Pancreas (tissue), 10 donors: ENCODE results near the gene CD81. TPM values are rescaled to one million over a fixed set of nuclear protein-coding genes. Genes with fewer than 3 reads are reported as not detected.

Source experiments
- ATAC-seq, 4 donors: fragments of 200-7000 bp; cut with Tn5 transposase; one replicate each; pipeline versions ENCODE4 v1.8.0 to v1.9.1; 2020; ENCODE audit warnings: mild to moderate bottlenecking in 4 of 4, moderate library complexity in 4 of 4
- DNase-seq, 6 donors: peaks; one replicate each; pipeline ENCODE4 v3.0.0-alpha.2; 2020
- FAIRE-seq: peaks from 2 replicates; lab custom pipeline; 2012; peaks lifted over from hg19 to GRCh38; lab: Jason Lieb, UNC
- H3K27ac ChIP-seq, 4 donors: fragments of 200-600 bp; sonication (generic); 1 replicate in 3 of 4; 2 replicates in 1 of 4; pipeline versions ENCODE4 v1.5.0 to v1.8.0; 2020
- H3K27me3 ChIP-seq, 4 donors: fragments of 200-600 bp; one replicate each; pipeline ENCODE4 v1.8.0; 2021
- H3K36me3 ChIP-seq, 3 donors: fragments of 200-600 bp; sonication (generic) in 1 of 3; one replicate each; pipeline versions ENCODE4 v1.5.0 to v1.8.0; 2020 to 2021
- H3K4me1 ChIP-seq, 3 donors: fragments of 200-600 bp; one replicate each; pipeline ENCODE4 v1.8.0; 2021
- H3K4me3 ChIP-seq, 4 donors: fragments of 200-600 bp; sonication (generic) in 2 of 4; one replicate each; pipeline versions ENCODE4 v1.5.0 to v1.8.0; 2020 to 2021
- H3K9me3 ChIP-seq, 4 donors: fragments of 200-600 bp; one replicate each; pipeline ENCODE4 v1.8.0; 2021
- WGBS, 2 donors: extraction: QIAGEN DNeasy Blood & Tissue Kit; methylation state at CpG; one replicate each; pipeline ENCODE4 v1.1.7; 2013; 5-methylcytosine and 5-hydroxymethylcytosine counted together
- intact Hi-C, 3 donors: fragments of 100-400 bp; cut with DNase I; formaldehyde crosslinking; loops; one replicate each; pipeline versions ENCODE4 v1.11.1 to v1.14.2; 2022
- polyA plus RNA-seq, 2 donors: library from polyadenylated mRNA; stranded (reverse); fragments of 200-250 nt; gene quantifications; one replicate each; pipeline ENCODE4 v1.2.3, GENCODE V29; 2013
- total RNA-seq, 6 donors: library from RNA; stranded (reverse); fragmentation: NEBNext Ultra II Directional in 4 of 6; extraction: Animal tissue kit (Norgen Biotek cat#: 25700) in 4 of 6; gene quantifications; one replicate each; pipeline versions ENCODE4 v1.2.1 to v1.2.4, GENCODE V29; 2021 to 2023
- TF ChIP-seq, protein P1 (sequence below), 4 donors: fragments of 200-600 bp; sonication (generic) in 3 of 4; IDR thresholded peaks; one replicate each; pipeline versions ENCODE4 v1.5.0 to v1.8.0; 2021; ENCODE audit warnings: antibody characterized with exemption in 4 of 4
- donor health status: healthy with polysubstance abuse.
- donor health status: DM: no; HTN: no; CAD: no; lungs with moderate emphysema.
- donor health status: DM: no; HTN: no; CAD: no.
- donor health status: control.
- donor health status: control.
- donor health status: Bipolar disorder and iron deficiency.
- donor health status: DM: yes; HTN: yes; CAD: no.
- donor health status: DM: no; HTN: no; CAD: no.
- donor health status: DM: no; HTN: no; CAD: no.
- donor health status: DM: yes; HTN: yes; CAD: no.

The CD81 gene
- total and polyA plus RNA-seq, 8 donors, result 154 to 392 (median 236) TPM

DNA sequence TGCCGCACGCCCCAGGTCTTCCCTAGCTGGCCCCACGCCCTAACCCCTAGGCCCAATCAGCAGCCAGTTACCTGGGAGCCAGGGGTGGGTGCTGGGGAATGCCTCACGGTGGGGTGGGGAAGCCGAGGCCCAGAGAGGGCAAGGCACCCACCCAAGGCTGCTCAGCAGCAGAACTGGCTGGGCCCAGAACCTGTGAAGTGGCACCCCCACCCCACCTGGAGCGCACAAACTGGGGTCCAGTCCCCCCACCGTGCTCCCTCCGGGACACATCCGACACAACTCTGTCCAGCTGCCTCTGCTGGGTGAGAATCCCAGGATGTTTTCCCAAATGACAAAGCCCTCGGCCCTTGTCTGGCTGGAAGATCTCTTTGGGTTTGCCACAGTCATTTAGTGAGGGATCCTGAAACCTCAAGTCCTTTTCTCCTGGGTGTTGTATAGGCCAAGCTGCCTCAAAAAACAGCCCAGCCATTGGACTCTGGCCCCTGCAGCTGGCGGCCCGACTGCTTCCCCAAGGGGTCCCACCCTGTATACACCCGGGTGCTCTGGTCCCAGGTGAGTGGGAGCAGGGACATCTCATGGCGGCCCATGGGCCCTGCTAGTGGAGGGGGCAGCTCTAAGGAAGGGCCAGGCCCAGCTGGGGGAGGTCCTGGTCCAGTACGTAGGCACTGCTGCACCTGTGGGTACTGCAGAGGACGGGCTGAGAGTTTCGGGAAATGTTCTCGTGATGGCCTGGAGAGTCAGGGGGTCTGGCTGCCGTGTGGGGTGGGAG lies 44.3 kb downstream of the CD81 start:
- WGBS, 2 donors, result 56 to 60% methylated on average over 19 of the region's 19 CpGs
- DNase-seq, result peak in 2 of 6 donors; percentile 25 to 77
- no peak for FAIRE-seq
- Histone ChIP-seq H3K4me3 (no peak overlapping the region), H3K27me3 (no peaks in the 10 kb centered on the region), H3K9me3 (no peaks in the 10 kb centered on the region), H3K27ac (no peak overlapping the region), H3K36me3 (no peaks in the 10 kb centered on the region), H3K4me1 (no peaks in the 10 kb centered on the region)
- no peak for ATAC-seq
- TF ChIP-seq, protein P1, sequence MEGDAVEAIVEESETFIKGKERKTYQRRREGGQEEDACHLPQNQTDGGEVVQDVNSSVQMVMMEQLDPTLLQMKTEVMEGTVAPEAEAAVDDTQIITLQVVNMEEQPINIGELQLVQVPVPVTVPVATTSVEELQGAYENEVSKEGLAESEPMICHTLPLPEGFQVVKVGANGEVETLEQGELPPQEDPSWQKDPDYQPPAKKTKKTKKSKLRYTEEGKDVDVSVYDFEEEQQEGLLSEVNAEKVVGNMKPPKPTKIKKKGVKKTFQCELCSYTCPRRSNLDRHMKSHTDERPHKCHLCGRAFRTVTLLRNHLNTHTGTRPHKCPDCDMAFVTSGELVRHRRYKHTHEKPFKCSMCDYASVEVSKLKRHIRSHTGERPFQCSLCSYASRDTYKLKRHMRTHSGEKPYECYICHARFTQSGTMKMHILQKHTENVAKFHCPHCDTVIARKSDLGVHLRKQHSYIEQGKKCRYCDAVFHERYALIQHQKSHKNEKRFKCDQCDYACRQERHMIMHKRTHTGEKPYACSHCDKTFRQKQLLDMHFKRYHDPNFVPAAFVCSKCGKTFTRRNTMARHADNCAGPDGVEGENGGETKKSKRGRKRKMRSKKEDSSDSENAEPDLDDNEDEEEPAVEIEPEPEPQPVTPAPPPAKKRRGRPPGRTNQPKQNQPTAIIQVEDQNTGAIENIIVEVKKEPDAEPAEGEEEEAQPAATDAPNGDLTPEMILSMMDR (IDR thresholded peaks at IDR 0.05), result no peak
- intact Hi-C loops, result loop anchor here in 2 of 3 donors (2.0 to 5.0 kb wide), 2 partner anchors 117 to 224 kb away; no protein-coding TSS in a partner anchor

DNA sequence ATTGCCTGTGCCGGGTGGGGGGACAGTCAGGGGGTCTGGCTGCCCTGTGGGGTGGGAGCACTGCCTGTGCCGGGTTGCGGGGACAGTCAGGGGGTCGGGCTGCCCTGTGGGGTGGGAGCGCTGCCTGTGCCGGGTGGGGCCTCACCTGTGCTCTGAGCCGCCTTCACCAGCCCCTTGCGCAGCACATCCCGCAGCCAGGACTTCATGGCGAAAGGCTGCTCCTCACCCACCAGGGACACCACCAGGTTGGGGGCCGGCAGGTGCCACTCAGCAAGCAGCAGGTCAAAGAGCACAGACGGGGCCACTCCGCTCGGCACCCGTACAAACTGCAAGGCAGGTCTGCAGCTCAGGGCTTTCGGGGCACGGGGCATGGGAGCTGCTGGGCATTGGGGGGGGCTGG lies 44.9 kb downstream of the CD81 start:
- TF ChIP-seq, protein P1 (IDR thresholded peaks at IDR 0.05), result no peak
- no peaks in the 10 kb centered on the region for H3K9me3 ChIP-seq
- DNase-seq, result peak in 2 of 6 donors; percentile 29 to 81
- H3K4me1 ChIP-seq, result no peaks in the 10 kb centered on the region
- H3K27me3 ChIP-seq, result no peaks in the 10 kb centered on the region
- 74 to 79% methylated on average over 15 to 17 of the region's 17 CpGs for WGBS, 2 donors
- FAIRE-seq, result no peak
- H3K4me3 ChIP-seq, result no peak overlapping the region
- H3K27ac ChIP-seq, result no peak overlapping the region
- intact Hi-C loops, result loop anchor here in 2 of 3 donors (2.0 to 5.0 kb wide), 2 partner anchors 117 to 225 kb away; no protein-coding TSS in a partner anchor
- no peak for ATAC-seq
- no peaks in the 10 kb centered on the region for H3K36me3 ChIP-seq

DNA sequence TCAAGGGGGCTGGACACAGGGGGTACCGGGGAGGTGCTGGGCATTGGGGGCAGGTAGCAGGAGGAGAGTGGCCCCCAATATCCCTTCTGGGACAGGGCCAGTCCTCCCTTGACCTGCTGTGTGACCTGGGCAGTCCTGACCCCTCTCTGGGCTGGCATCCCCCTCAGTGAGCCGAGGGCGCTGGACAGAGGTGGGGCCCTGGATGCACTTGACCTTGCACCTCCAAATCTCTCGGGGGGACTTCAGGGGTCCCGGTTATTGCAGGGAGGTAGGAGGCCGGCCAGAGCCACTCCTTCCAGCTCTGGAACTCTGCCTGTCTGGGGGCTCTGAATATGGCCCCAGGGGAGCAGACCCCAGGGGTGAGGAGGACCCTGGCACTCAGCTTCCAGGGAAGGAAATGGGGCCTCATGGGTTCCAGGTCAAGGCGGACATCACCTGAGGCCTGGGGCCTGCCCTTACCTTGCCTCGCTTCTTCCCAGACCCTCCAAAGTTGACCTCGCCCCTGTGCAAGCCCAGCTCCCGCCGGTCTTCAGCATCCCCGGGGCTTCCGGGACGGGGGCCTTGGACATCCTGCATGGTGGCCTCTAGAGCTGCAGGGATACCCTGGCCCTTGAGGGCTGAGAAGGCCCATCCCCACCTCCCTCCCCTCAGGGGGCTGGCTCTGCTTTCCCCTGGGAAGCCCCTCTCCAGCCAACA lies 45.5 kb downstream of the CD81 start:
- ATAC-seq, result no peak
- no peaks in the 10 kb centered on the region for H3K4me1 ChIP-seq
- no peak overlapping the region for H3K27ac ChIP-seq
- 66 to 72% methylated on average over 12 to 14 of the region's 14 CpGs for WGBS, 2 donors
- TF ChIP-seq, protein P1 (IDR thresholded peaks at IDR 0.05), result no peak
- no peak for FAIRE-seq
- no peaks in the 10 kb centered on the region for H3K9me3 ChIP-seq
- intact Hi-C loops, result loop anchor here in 1 of 3 donors (5.0 kb wide), 1 partner anchor 225 kb away; no protein-coding TSS in a partner anchor
- H3K4me3 ChIP-seq, result no peak overlapping the region
- no peaks in the 10 kb centered on the region for H3K27me3 ChIP-seq
- peak in 2 of 6 donors; percentile 19 to 67 for DNase-seq
- no peaks in the 10 kb centered on the region for H3K36me3 ChIP-seq

DNA sequence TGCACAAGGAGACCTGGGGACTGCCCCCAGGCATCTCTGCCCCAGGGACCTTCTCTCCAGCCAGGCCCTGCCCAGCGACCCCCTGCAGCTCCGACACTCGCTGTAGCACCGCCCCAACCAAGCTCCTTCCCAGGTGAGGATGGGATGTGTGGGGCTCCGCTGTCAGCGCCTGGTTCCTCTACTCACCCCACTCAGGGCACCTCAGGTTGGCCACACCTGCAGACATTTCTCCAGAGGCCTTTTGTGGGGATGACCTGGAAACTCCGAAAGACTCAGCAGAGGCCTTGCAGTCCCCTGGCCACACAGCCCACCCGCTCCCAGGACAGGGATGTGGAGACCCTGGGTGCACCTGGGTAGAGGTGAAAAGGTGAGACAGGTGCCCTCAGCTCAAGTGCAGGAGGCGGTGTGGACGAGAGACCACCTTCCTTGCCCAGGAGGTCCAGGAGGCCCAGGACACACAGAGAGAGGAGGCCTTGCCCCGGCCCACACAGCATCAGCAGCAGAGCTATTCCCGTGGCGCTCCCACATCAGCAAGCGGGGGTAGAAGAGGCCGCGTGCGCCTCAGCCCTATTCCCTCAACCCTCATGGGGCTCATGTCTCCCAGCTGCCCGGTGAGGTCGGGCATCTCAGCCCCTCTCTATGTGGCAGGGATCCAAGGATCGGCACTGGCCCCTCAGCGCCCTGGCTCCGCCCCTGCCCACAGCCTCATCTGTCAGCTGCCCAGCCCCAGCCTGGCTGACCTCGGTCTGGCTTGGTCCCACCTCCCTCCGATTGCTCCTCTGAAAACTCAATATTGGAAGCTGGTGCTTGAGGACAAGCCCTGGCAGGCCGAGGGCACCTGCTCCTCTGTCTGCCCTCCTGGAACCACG lies 46.3 kb downstream of the CD81 start:
- Histone ChIP-seq H3K9me3 (no peaks in the 10 kb centered on the region), H3K36me3 (no peaks in the 10 kb centered on the region), H3K4me1 (no peaks in the 10 kb centered on the region), H3K27me3 (no peaks in the 10 kb centered on the region), H3K4me3 (no peak overlapping the region), H3K27ac (no peak overlapping the region)
- peak in 2 of 6 donors; percentile 29 to 78 for DNase-seq
- ATAC-seq, result no peak
- TF ChIP-seq, protein P1 (IDR thresholded peaks at IDR 0.05), result no peak
- no peak for FAIRE-seq
- intact Hi-C loops, result loop anchor here in 1 of 3 donors (5.0 kb wide), 1 partner anchor 226 kb away; no protein-coding TSS in a partner anchor
- WGBS, 2 donors, result 64 to 73% methylated on average over 26 of the region's 26 CpGs
